B cell (primary cell): ENCODE results near the gene EPHB3.

ENCODE experiments used
- CTCF ChIP-seq: fragments of 200-600 bp; IDR thresholded peaks from one replicate; pipeline ENCODE4 v1.8.0; 2022; ENCODE audit warnings: antibody characterized with exemption, mild to moderate bottlenecking
- EZH2 ChIP-seq: IDR thresholded peaks from 2 replicates; pipeline ENCODE4 v1.6.1; 2012; ENCODE audit warnings: borderline replicate concordance, low read depth, mild to moderate bottlenecking, moderate library complexity, low read length; ENCODE audit not compliant: insufficient read depth, poor library complexity, severe bottlenecking

- TF ChIP-seq CTCF (no peak), EZH2 (no peak)
Measured at GRCh38 chr3:184620475-184621119, 59.0 kb downstream of the EPHB3 start.
